ENCODE results near the gene RNF214. TPM values are rescaled to one million over a fixed set of nuclear protein-coding genes. Genes with fewer than 3 reads are reported as not detected.
"Not testable (repeated sequence)": the region's sequence is repeated elsewhere in the genome, so short reads cannot be mapped to it uniquely, and the experiment has no call there.

The RNF214 gene
- total and polyA plus RNA-seq, 12 donors: 7.3 to 33.5 (median 25.4) TPM

GRCh38 chr11:117204283-117205080 is 28.0 kb upstream of the RNF214 start:
- H3K4me1 ChIP-seq: peaks cover 0 to 55% (median 23%) of the 10 kb centered on the region in 9 donors
- no peaks in the 10 kb centered on the region for H3K27me3 ChIP-seq
- peak overlapping the region in 9 of 10 donors; percentile 14 to 92 (median 41) for H3K27ac ChIP-seq
- no peaks in the 10 kb centered on the region for H3K9me3 ChIP-seq
- TF ChIP-seq CTCF (IDR thresholded peaks at IDR 0.05): no peak
- H3K36me3 ChIP-seq: peaks cover 0 to 34% (median 11%) of the 10 kb centered on the region in 9 donors
- peak overlapping the region in 1 of 10 donors; percentile 60 for H3K4me3 ChIP-seq
- WGBS, 2 donors: 69 to 76% methylated on average over 17 of the region's 17 CpGs
- ATAC-seq (no peak), DNase-seq (no peak)
- intact Hi-C loops (cut with DNase I): loop anchor here in 4 of 10 donors (5.0 kb wide), 1 partner anchor 72 kb away; no protein-coding TSS in a partner anchor

- no peak for TF ChIP-seq CTCF (IDR thresholded peaks at IDR 0.05)
- ATAC-seq: no peak
- H3K9me3 ChIP-seq: no peaks in the 10 kb centered on the region
- H3K36me3 ChIP-seq: peaks cover 0 to 43% (median 11%) of the 10 kb centered on the region in 9 donors
- peaks cover 0 to 49% (median 23%) of the 10 kb centered on the region in 9 donors for H3K4me1 ChIP-seq
- H3K27ac ChIP-seq: peak overlapping the region in 9 of 10 donors; percentile 11 to 92 (median 41)
- no peak overlapping the region for H3K4me3 ChIP-seq
- no peak for DNase-seq
- H3K27me3 ChIP-seq: no peaks in the 10 kb centered on the region
- intact Hi-C loops (cut with DNase I): loop anchor here in 4 of 10 donors (5.0 kb wide), 1 partner anchor 73 kb away; no protein-coding TSS in a partner anchor
- 79 to 87% methylated on average over 11 of the region's 11 CpGs for WGBS, 2 donors
These were observed 27.2 kb upstream of the RNF214 start for GRCh38 chr11:117205211-117205818.

- peak in 5 of 8 donors; percentile 1 to 6 (median 2) for ATAC-seq
- not testable (repeated sequence) for H3K9me3 ChIP-seq, H3K27me3 ChIP-seq, H3K4me3 ChIP-seq, DNase-seq
- Histone ChIP-seq H3K36me3 (peaks cover 0 to 50% (median 11%) of the 10 kb centered on the region in 9 donors), H3K4me1 (peaks cover 0 to 45% (median 22%) of the 10 kb centered on the region in 9 donors), H3K27ac (peak overlapping the region in 3 of 10 donors; percentile 19 to 34 (median 31))
- WGBS, 2 donors: 64 to 79% methylated on average over 7 to 8 of the region's 8 CpGs
- intact Hi-C loops (cut with DNase I): loop anchor here in 4 of 10 donors (5.0 kb wide), 1 partner anchor 74 kb away; no protein-coding TSS in a partner anchor
These were observed 26.4 kb upstream of the RNF214 start for GRCh38 chr11:117206111-117206510.

GRCh38 chr11:117206859-117207258 is 25.6 kb upstream of the RNF214 start:
- peak in 2 of 9 donors; percentile 11 to 23 for TF ChIP-seq CTCF (IDR thresholded peaks at IDR 0.05)
- Histone ChIP-seq H3K36me3 (peaks cover 0 to 57% (median 11%) of the 10 kb centered on the region in 9 donors), H3K4me1 (peaks cover 0 to 38% (median 16%) of the 10 kb centered on the region in 9 donors)
- H3K27ac ChIP-seq, DNase-seq, H3K4me3 ChIP-seq, H3K9me3 ChIP-seq, H3K27me3 ChIP-seq: not testable (repeated sequence)
- peak in 7 of 8 donors; percentile 16 to 81 (median 49) for ATAC-seq
- intact Hi-C loops (cut with DNase I): loop anchor here in 4 of 10 donors (5.0 kb wide), 1 partner anchor 75 kb away; no protein-coding TSS in a partner anchor
- WGBS, 2 donors: 72 to 82% methylated on average over 6 of the region's 11 CpGs

- not testable (repeated sequence) for H3K4me3 ChIP-seq, H3K9me3 ChIP-seq, H3K27me3 ChIP-seq, DNase-seq, ATAC-seq, H3K27ac ChIP-seq
- H3K4me1 ChIP-seq: peaks cover 0 to 31% (median 16%) of the 10 kb centered on the region in 9 donors
- intact Hi-C loops (cut with DNase I): loop anchor here in 4 of 10 donors (5.0 kb wide), 1 partner anchor 75 kb away; no protein-coding TSS in a partner anchor
- WGBS, 2 donors: 95 to 97% methylated on average over 5 of the region's 5 CpGs
- peaks cover 0 to 63% (median 11%) of the 10 kb centered on the region in 9 donors for H3K36me3 ChIP-seq
These were observed 25.0 kb upstream of the RNF214 start for GRCh38 chr11:117207481-117207880.

- peaks cover 0 to 66% (median 22%) of the 10 kb centered on the region in 9 donors for H3K36me3 ChIP-seq
- H3K4me3 ChIP-seq, H3K9me3 ChIP-seq, H3K27ac ChIP-seq, ATAC-seq, H3K27me3 ChIP-seq, DNase-seq: not testable (repeated sequence)
- peaks cover 0 to 20% (median 14%) of the 10 kb centered on the region in 9 donors for H3K4me1 ChIP-seq
- intact Hi-C loops (cut with DNase I): loop anchor here in 5 of 10 donors (2.0 to 5.0 kb wide), 2 partner anchors 76 kb away; no protein-coding TSS in a partner anchor
- WGBS, 2 donors: 87 to 90% methylated on average over 9 of the region's 13 CpGs
These were observed 23.8 kb upstream of the RNF214 start for GRCh38 chr11:117208710-117209109.

- not testable (repeated sequence) for H3K9me3 ChIP-seq, ATAC-seq, H3K4me3 ChIP-seq, H3K27me3 ChIP-seq, H3K27ac ChIP-seq, DNase-seq
- Histone ChIP-seq H3K4me1 (peaks cover 0 to 13% (median 7%) of the 10 kb centered on the region in 9 donors), H3K36me3 (peaks cover 0 to 66% (median 26%) of the 10 kb centered on the region in 9 donors)
- WGBS, 2 donors: 93% methylated on average over 7 of the region's 8 CpGs
- intact Hi-C loops (cut with DNase I): loop anchor here in 5 of 10 donors (2.0 to 5.0 kb wide), 2 partner anchors 77 kb away; no protein-coding TSS in a partner anchor
These were observed 22.9 kb upstream of the RNF214 start for GRCh38 chr11:117209351-117210125.

Measured in heart right ventricle (tissue), 16 donors.